Stimulated activated CD8-positive, alpha-beta memory T cell treated with anti-CD3 and anti-CD28 coated beads, Interleukin-12 subunit alpha, Interleukin-12 subunit beta, amount 100 ng/mL, for 4 hours (primary cell): ENCODE results near the gene HGFAC.

Experiments
- DNase-seq: peaks from one replicate; pipeline ENCODE4 v3.0.0-alpha.2; 2020; ENCODE audit warnings: low read depth

HGFAC gene

GRCh38 chr4:3426465-3427133 lies 15.2 kb upstream of the HGFAC start:
- no peak for DNase-seq

- no peak for DNase-seq
Observed at GRCh38 chr4:3427134-3427476, 14.7 kb upstream of the HGFAC start.

GRCh38 chr4:3427706-3428446 lies 13.9 kb upstream of the HGFAC start:
- DNase-seq, result no peak

GRCh38 chr4:3429651-3430050 lies 12.1 kb upstream of the HGFAC start:
- DNase-seq, result no peak

- no peak for DNase-seq
Observed at GRCh38 chr4:3430524-3430923, 11.2 kb upstream of the HGFAC start.

- no peak for DNase-seq
Observed at GRCh38 chr4:3431446-3431993, 10.2 kb upstream of the HGFAC start.

- DNase-seq, result no peak
Observed at GRCh38 chr4:3432381-3432790, 9.4 kb upstream of the HGFAC start.

- no peak for DNase-seq
Observed at GRCh38 chr4:3433138-3433869, 8.5 kb upstream of the HGFAC start.

- no peak for DNase-seq
Observed at GRCh38 chr4:3434881-3435685, 6.7 kb upstream of the HGFAC start.

- DNase-seq, result no peak
Observed at GRCh38 chr4:3435686-3435956, 6.1 kb upstream of the HGFAC start.

- DNase-seq, result no peak
Observed at GRCh38 chr4:3436048-3436797, 5.5 kb upstream of the HGFAC start.

- no peak for DNase-seq
Observed at GRCh38 chr4:3436798-3437581, 4.8 kb upstream of the HGFAC start.

- DNase-seq, result no peak
Observed at GRCh38 chr4:3437582-3437936, 4.2 kb upstream of the HGFAC start.

- DNase-seq, result no peak
Observed at GRCh38 chr4:3437998-3438846, 3.5 kb upstream of the HGFAC start.

- no peak for DNase-seq
Observed at GRCh38 chr4:3438847-3439180, 3.0 kb upstream of the HGFAC start.

GRCh38 chr4:3439391-3439790 lies 2.4 kb upstream of the HGFAC start:
- DNase-seq, result no peak

GRCh38 chr4:3440011-3440410 lies 1.8 kb upstream of the HGFAC start:
- DNase-seq, result no peak

- no peak for DNase-seq
Observed at GRCh38 chr4:3440979-3441500, 728 bp upstream of the HGFAC start.

- DNase-seq, result no peak
Observed at GRCh38 chr4:3442460-3442958, 741 bp downstream of the HGFAC start.
